GM12891 (cell line): ENCODE results near the gene LMO7.

Experiments
- POLR2A ChIP-seq: IDR thresholded peaks from 2 replicates; pipeline ENCODE4 v1.6.1; 2011; ENCODE audit warnings: low read depth, low read length, control low read depth
- POLR2AphosphoS5 ChIP-seq: IDR thresholded peaks from 2 replicates; pipeline ENCODE4 v1.6.1; 2011; ENCODE audit warnings: low read depth, low read length, control low read depth

DNA sequence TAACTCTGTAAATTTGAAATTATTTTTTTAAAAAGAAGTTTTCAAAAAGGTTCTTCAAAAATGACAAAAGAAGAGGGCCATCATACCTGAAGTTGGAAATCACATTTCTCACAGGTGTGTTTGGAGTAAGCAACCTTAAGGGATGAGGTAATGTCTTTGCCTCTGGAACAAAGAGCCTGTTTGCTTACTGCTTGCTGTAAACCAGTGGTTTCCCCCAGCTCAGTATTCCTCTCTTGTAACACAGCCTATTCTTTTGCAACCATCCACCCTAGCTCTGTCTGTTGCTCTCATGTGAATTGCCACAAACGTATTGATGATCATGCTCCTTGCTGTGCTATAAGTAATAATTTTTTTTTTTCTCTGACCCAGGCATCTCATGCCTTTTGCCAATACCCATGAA lies 48.5 kb upstream of the LMO7 start:
- TF ChIP-seq POLR2A (no peak), POLR2AphosphoS5 (no peak)
